Choroid plexus epithelial cell (primary cell): Measurements from ENCODE around the gene RNF4.
"Not testable (repeated sequence)": the region's sequence is repeated elsewhere in the genome, so short reads cannot be mapped to it uniquely, and the experiment has no call there.

Experiments
- DNase-seq: peaks from one replicate; pipeline ENCODE4 v3.0.0-alpha.2; 2010; ENCODE audit warnings: low read depth
- H3K4me3 ChIP-seq: 2 replicates; pipeline ENCODE4 v1.5.1; 2011; ENCODE audit warnings: low read depth, mild to moderate bottlenecking, control low read depth, low read length, moderate library complexity
- CTCF ChIP-seq: conservative IDR thresholded peaks from 2 replicates; pipeline ENCODE4 v1.5.1; 2011; ENCODE audit warnings: low read depth, mild to moderate bottlenecking, control low read depth, inconsistent platforms, low read length, moderate library complexity

Gene RNF4

DNA sequence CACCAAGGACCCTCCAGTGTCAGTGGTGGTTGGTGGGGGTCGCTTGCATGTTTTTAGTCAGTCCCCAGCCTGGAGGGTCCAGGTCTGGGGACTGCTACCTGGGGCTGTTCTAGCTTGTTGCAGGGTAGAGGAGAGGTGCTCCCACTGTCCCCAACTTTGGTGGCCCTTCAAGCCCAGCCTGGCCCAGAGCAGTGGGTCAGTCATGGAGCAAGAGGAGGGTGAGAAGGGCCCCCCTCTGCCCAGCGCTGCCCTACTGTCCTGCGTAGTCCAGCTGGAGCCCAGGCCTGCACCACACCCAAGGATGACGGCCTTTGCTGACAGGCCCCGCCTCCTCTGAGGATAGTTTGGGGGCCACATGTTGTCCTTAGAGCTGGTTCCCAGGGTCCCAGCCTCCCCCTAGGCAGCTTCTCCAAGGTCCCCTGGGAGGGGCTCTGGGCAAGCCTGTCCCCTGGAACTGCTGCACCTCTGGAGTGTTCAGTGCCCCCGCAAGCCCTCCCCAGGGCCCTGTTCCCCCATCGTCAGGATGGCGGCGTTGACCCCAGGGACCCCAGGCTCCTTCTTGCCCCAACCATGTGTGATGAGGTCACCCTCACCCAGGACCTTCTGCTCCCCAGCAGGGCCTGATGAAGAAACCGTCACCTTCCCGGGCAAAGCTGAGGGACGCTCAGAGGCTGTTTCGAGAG, 43.4 kb upstream of the RNF4 start:
- DNase-seq: no peak
- TF ChIP-seq CTCF: no peak

GRCh38 chr4:2426069-2426397, 42.9 kb upstream of the RNF4 start:
- TF ChIP-seq CTCF: no peak
- H3K4me3 ChIP-seq: no peak overlapping the region
- no peak for DNase-seq

More for the DNA sequence above, 43.4 kb upstream of the RNF4 start:
- no peak overlapping the region for H3K4me3 ChIP-seq

GRCh38 chr4:2426711-2427275, 42.1 kb upstream of the RNF4 start:
- no peak for TF ChIP-seq CTCF
- no peak overlapping the region for H3K4me3 ChIP-seq
- DNase-seq: no peak

GRCh38 chr4:2427383-2428334, 41.2 kb upstream of the RNF4 start:
- DNase-seq: no peak
- no peak overlapping the region for H3K4me3 ChIP-seq
- no peak for TF ChIP-seq CTCF

DNA sequence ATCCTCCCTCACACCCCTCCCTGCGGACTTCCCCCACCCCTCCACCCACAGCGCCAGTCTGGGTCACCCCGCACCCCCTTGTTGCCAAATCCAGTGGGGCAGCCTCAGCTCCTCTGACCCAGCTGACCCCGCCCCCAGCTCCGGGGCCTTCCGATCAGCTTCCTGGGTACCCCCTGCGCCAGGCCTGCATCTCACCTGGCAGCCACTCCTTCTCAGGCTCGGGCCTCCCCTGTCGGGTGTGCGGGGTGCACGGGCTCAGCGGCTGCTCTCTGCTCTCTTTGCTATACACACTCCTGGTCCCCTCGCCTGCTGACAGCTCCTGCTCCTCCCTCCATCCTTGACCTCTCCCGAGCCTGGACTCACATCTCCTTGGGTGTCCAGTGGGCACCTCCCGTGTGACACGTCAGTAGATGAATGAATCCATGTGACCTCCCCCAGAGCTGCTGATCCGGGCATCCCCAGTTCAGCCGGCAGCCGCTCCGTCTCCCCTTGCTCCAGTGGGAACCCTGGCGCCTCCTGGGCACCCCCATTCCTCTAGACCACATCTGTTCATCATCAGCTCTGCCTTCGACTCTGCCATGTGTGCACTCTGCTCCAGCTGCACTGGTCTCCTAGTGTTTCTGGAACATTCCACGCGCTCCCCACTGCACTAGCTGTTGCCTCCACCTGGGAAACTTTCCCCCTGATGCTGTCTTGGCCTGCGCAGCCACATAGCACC, 40.3 kb upstream of the RNF4 start:
- DNase-seq: no peak
- no peak overlapping the region for H3K4me3 ChIP-seq
- no peak for TF ChIP-seq CTCF

GRCh38 chr4:2429945-2430757, 38.8 kb upstream of the RNF4 start:
- H3K4me3 ChIP-seq: not testable (repeated sequence)
- peak; percentile 35 for DNase-seq
